Islet precursor cell (in vitro differentiated cells): ENCODE measurements around the gene SYNGR1.
A peak's percentile ranks its signal among the peaks of the same experiment; 100 is the strongest.
"Not testable (repeated sequence)": the region's sequence is repeated elsewhere in the genome, so short reads cannot be mapped to it uniquely, and the experiment has no call there.

Experiments
- DNase-seq: peaks from one replicate; pipeline ENCODE4 v3.0.0-alpha.2; 2018

Gene SYNGR1

GRCh38 chr22:39352306-39352891 is 2.6 kb downstream of the SYNGR1 start:
- peak; percentile 52 for DNase-seq

- peak; percentile 59 for DNase-seq
These were observed 3.6 kb downstream of the SYNGR1 start for GRCh38 chr22:39353346-39353745.

- peak; percentile 54 for DNase-seq
These were observed 5.3 kb downstream of the SYNGR1 start for GRCh38 chr22:39355080-39355479.

GRCh38 chr22:39355805-39356204 is 6.0 kb downstream of the SYNGR1 start:
- not testable (repeated sequence) for DNase-seq

GRCh38 chr22:39356464-39356863 is 6.7 kb downstream of the SYNGR1 start:
- DNase-seq, result no peak

GRCh38 chr22:39357110-39358108 is 7.6 kb downstream of the SYNGR1 start:
- not testable (repeated sequence) for DNase-seq

- DNase-seq, result not testable (repeated sequence)
These were observed 8.4 kb downstream of the SYNGR1 start for GRCh38 chr22:39358197-39358596.

GRCh38 chr22:39359659-39360195 is 9.9 kb downstream of the SYNGR1 start:
- DNase-seq, result peak; percentile 52

- DNase-seq, result peak; percentile 51
These were observed 10.5 kb downstream of the SYNGR1 start for GRCh38 chr22:39360242-39360641.

- peak; percentile 86 for DNase-seq
These were observed 11.1 kb downstream of the SYNGR1 start for GRCh38 chr22:39360674-39361413.

- DNase-seq, result no peak
These were observed 11.7 kb downstream of the SYNGR1 start for GRCh38 chr22:39361496-39361895.

GRCh38 chr22:39362271-39362670 is 12.5 kb downstream of the SYNGR1 start:
- peak; percentile 63 for DNase-seq

- peak; percentile 57 for DNase-seq
These were observed 13.1 kb downstream of the SYNGR1 start for GRCh38 chr22:39362932-39363331.

GRCh38 chr22:39363751-39364515 is 14.1 kb downstream of the SYNGR1 start:
- DNase-seq, result peak; percentile 55

GRCh38 chr22:39364714-39365491 is 15.1 kb downstream of the SYNGR1 start:
- peak; percentile 54 for DNase-seq

- DNase-seq, result no peak
These were observed 15.6 kb downstream of the SYNGR1 start for GRCh38 chr22:39365492-39365780.

- no peak for DNase-seq
These were observed 17.2 kb downstream of the SYNGR1 start for GRCh38 chr22:39367035-39367434.

GRCh38 chr22:39368461-39368911 is 18.7 kb downstream of the SYNGR1 start:
- DNase-seq, result no peak

- DNase-seq, result no peak
These were observed 19.4 kb downstream of the SYNGR1 start for GRCh38 chr22:39369186-39369585.

GRCh38 chr22:39369586-39369985 is 19.8 kb downstream of the SYNGR1 start:
- DNase-seq, result no peak

GRCh38 chr22:39371732-39372131 is 21.9 kb downstream of the SYNGR1 start:
- DNase-seq, result no peak

- DNase-seq, result no peak
These were observed 24.4 kb downstream of the SYNGR1 start for GRCh38 chr22:39374191-39374590.
